Erythroblast (primary cell): Measurements from ENCODE around the gene SKIC2.

Experiments
- DNase-seq, 2 experiments: peaks; one replicate each; lab custom pipeline; 2025; lab: John Stamatoyannopoulos, UW
- GATA1 ChIP-seq: IDR thresholded peaks from 2 replicates; pipeline ENCODE4 v1.6.1; 2011; ENCODE audit warnings: low read depth, mild to moderate bottlenecking, control low read depth, low read length, moderate library complexity
- POLR2A ChIP-seq: IDR thresholded peaks from 2 replicates; pipeline ENCODE4 v1.6.1; 2011; ENCODE audit warnings: mild to moderate bottlenecking, low read length

SKIC2 gene

GRCh38 chr6:31948753-31949413 lies 10.1 kb upstream of the SKIC2 start:
- DNase-seq: peak; percentile 65 to 71
- TF ChIP-seq POLR2A (no peak), GATA1 (no peak)

GRCh38 chr6:31949926-31950548 lies 8.9 kb upstream of the SKIC2 start:
- no peak for DNase-seq
- TF ChIP-seq GATA1 (no peak), POLR2A (peak; percentile 15)

- TF ChIP-seq GATA1 (no peak), POLR2A (no peak)
- DNase-seq: peak; percentile 44 to 67
Measured at GRCh38 chr6:31952140-31952805, 6.7 kb upstream of the SKIC2 start.

- no peak for TF ChIP-seq POLR2A
- TF ChIP-seq GATA1: no peak
- DNase-seq: no peak
Measured at GRCh38 chr6:31952890-31953289, 6.1 kb upstream of the SKIC2 start.

- no peak for TF ChIP-seq GATA1
- DNase-seq: no peak
Measured at GRCh38 chr6:31954511-31954910, 4.5 kb upstream of the SKIC2 start.

DNA sequence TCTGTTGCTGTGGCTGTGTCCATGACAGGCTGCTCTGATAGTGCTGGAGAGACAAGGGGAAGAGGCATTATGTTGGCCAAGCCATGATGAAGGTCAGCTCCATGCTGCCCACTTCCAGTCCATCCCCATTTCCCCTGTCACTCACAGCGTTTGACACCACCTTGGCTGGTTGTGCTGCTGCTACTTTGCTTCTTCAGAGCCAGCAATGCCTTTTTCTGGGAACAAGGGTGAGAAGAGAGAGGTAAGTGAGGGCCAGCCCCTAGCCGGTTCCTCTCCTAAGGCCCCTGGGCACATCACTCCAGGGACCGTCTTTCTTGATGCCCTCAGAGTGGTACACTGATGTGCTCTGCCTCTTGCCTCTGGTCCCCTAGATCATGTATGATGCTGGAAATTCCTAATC lies 2.2 kb upstream of the SKIC2 start:
- no peak for TF ChIP-seq GATA1
- no peak for TF ChIP-seq POLR2A
- no peak for DNase-seq

DNA sequence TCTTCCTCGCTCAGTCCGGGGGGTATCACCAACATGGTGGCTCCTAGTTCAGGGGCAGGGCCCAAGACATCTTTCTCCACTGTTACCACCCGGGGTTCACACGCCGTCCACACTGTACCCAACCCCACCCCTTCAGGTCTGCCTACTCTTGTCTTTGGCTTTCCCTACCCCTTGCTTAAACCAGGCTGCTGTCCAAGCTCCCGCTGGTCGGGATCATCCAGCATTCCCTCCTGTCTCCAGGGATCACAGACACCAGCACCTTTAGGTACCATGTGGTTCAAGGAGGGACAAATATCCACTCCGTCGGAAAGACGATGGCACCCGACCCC lies 599 bp upstream of the SKIC2 start:
- TF ChIP-seq GATA1 (no peak), POLR2A (no peak)
- DNase-seq: peak; percentile 56 to 69

- TF ChIP-seq POLR2A: no peak
- TF ChIP-seq GATA1: no peak
- no peak for DNase-seq
Measured at GRCh38 chr6:31961616-31962015, 2.6 kb downstream of the SKIC2 start.

DNA sequence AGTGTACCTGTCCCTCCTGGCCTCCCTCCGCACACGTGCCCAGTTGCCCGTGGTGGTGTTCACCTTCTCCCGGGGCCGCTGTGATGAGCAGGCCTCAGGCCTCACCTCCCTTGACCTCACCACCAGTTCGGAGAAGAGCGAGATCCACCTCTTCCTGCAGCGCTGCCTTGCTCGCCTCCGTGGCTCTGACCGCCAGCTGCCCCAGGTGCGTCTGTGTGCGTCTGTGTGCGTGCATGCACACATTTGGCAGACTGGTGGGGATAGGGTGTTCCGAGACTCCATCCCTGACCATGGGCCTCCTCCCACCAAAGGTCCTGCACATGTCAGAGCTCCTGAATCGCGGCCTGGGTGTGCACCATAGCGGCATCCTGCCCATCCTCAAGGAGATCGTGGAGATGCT lies 4.9 kb downstream of the SKIC2 start:
- TF ChIP-seq POLR2A (no peak), GATA1 (no peak)
- DNase-seq: no peak

DNA sequence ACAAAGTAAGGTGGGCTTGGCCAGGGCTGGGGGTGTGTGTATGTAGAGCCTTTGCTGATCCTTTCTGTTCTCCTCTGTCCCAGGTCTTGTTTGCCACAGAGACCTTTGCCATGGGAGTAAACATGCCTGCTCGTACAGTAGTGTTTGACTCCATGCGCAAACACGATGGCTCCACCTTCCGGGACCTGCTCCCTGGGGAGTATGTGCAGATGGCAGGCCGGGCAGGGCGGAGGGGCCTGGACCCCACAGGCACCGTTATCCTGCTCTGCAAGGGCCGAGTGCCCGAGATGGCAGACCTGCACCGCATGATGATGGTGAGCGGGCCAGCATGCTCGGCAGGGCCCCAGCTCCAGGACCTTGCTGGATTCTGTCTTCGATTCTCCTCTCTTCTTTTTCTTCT lies 6.7 kb downstream of the SKIC2 start:
- no peak for DNase-seq
- TF ChIP-seq GATA1 (no peak), POLR2A (no peak)

DNA sequence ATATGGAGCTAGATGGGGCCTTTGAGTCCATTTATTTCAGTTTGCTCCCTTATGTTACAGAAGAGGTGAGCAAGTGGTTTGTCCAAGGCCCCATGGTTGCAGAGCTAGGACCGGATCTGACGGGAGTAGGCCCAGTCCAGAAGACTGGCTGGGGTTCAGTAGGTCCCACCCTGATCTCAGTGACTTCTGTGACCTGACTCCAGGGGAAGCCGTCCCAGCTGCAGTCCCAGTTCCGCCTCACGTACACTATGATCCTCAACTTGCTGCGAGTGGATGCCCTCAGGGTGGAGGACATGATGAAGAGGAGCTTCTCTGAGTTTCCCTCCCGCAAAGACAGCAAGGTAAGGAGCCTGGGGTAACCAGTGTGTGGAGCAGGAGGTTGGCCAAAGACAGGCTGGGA lies 7.5 kb downstream of the SKIC2 start:
- TF ChIP-seq GATA1: no peak
- TF ChIP-seq POLR2A: no peak
- no peak for DNase-seq

GRCh38 chr6:31966997-31967925 lies 8.3 kb downstream of the SKIC2 start:
- no peak for DNase-seq
- TF ChIP-seq GATA1: no peak

- TF ChIP-seq GATA1 (no peak), POLR2A (no peak)
- no peak for DNase-seq
Measured at GRCh38 chr6:31967926-31968320, 8.9 kb downstream of the SKIC2 start.

DNA sequence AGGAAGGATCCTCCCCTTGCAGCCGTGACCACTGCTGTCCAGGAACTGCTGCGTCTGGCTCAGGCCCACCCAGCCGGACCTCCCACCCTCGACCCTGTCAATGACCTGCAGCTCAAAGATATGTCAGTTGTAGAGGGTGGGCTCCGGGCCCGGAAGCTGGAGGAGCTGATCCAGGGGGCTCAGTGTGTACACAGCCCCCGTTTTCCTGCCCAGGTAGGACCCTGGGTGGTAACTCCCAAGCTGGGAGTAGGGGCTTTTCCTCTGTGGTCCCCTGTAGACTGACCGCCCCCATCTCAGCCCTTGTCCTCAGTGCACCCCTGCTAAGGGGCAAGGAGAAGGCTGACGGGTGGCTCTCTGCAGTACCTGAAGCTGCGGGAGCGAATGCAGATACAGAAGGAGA lies 9.4 kb downstream of the SKIC2 start:
- no peak for DNase-seq
- TF ChIP-seq POLR2A (no peak), GATA1 (no peak)
